Lung (tissue), 12 donors: Measurements from ENCODE around the gene TMEM114. TPM values are rescaled to one million over a fixed set of nuclear protein-coding genes. Genes with fewer than 3 reads are reported as not detected.

Experiments used
- ATAC-seq: fragments of 200-7000 bp; cut with Tn5 transposase; one replicate; pipeline ENCODE4 v1.9.1; 2020; ENCODE audit warnings: moderate number of reproducible peaks; ENCODE audit not compliant: insufficient read depth, low FRiP score
- DNase-seq, 3 donors: peaks; one replicate each; pipeline ENCODE4 v3.0.0-alpha.2; 2013 to 2017
- H3K27ac ChIP-seq, 2 donors: one replicate each; pipeline ENCODE4 v1.5.1; 2013; ENCODE audit warnings: mild to moderate bottlenecking in 2 of 2, moderate library complexity in 2 of 2, control low read depth in 1 of 2, inconsistent platforms in 1 of 2, low read depth in 1 of 2, low read length in 1 of 2
- H3K27me3 ChIP-seq, 3 donors: one replicate each; pipeline ENCODE4 v1.5.1; 2013; ENCODE audit warnings: low read length in 2 of 3; ENCODE audit not compliant: control insufficient read depth in 3 of 3, insufficient read depth in 3 of 3
- H3K36me3 ChIP-seq, 4 donors: one replicate each; pipeline ENCODE4 v1.5.1; 2013; ENCODE audit warnings: low read length in 4 of 4, mild to moderate bottlenecking in 1 of 4, moderate library complexity in 1 of 4; ENCODE audit not compliant: control insufficient read depth in 4 of 4, insufficient read depth in 4 of 4
- H3K4me1 ChIP-seq, 5 donors: one replicate each; pipeline ENCODE4 v1.5.1; 2013; ENCODE audit warnings: low read length in 5 of 5, mild to moderate bottlenecking in 2 of 5, moderate library complexity in 1 of 5; ENCODE audit not compliant: control insufficient read depth in 5 of 5, insufficient read depth in 5 of 5
- H3K4me3 ChIP-seq: one replicate; pipeline ENCODE4 v1.5.1; 2013; ENCODE audit warnings: mild to moderate bottlenecking, control low read depth, moderate library complexity
- H3K9ac ChIP-seq, 2 donors: one replicate each; pipeline ENCODE4 v1.5.1; 2013; ENCODE audit warnings: low read length in 2 of 2, control low read depth in 1 of 2; ENCODE audit not compliant: insufficient read depth in 1 of 2
- H3K9me3 ChIP-seq, 4 donors: one replicate each; pipeline ENCODE4 v1.5.1; 2013; ENCODE audit warnings: low read length in 3 of 4, mild to moderate bottlenecking in 1 of 4, moderate library complexity in 1 of 4; ENCODE audit not compliant: control insufficient read depth in 4 of 4, insufficient read depth in 3 of 4
- CTCF ChIP-seq: IDR thresholded peaks from 2 replicates; pipeline ENCODE4 v1.5.1; 2012; ENCODE audit warnings: mild to moderate bottlenecking; ENCODE audit errors: control extremely low read depth, extremely low read depth
- WGBS, 2 donors: extraction: QIAGEN DNeasy Blood & Tissue Kit; methylation state at CpG; one replicate each; pipeline ENCODE4 v1.1.7; 2013; 5-methylcytosine and 5-hydroxymethylcytosine counted together
- polyA plus RNA-seq, 2 donors: library from polyadenylated mRNA; stranded (reverse); fragments of 200-250 nt; gene quantifications; one replicate each; pipeline ENCODE4 v1.2.1, GENCODE V29; 2013
- total RNA-seq, 2 donors: library from RNA; depleted of rRNA in 1 of 2; stranded (reverse); fragments of >200 nt in 1 of 2; gene quantifications; one replicate each; pipeline ENCODE4 v1.2.1, GENCODE V29; 2014 to 2021
- donor health status: control.
- donor health status: control.
- donor health status: Bipolar disorder and iron deficiency.
- donor health status: healthy.
- donor health status: DM: yes; HTN: yes; CAD: no.

The TMEM114 gene
- total and polyA plus RNA-seq, 4 donors = not detected

DNA sequence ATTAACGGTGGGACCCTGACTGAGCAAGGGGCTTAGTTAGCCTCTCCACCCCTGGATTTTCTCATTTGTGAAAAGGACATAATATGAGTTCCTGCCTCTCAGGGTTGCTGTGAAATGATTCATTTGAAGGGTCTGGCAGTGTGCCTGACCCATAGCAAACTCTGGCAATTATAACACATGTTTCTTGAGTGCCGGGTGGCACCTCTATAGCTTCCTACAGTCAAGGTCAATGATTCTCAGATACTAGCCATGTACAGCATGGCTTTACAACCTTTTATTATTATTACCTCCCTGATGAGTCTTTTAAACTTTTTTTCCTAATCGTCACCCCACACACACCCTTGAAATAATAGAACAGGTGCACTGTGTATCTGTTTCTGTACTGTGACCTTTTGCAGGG, 42.1 kb downstream of the TMEM114 start:
- no peak overlapping the region for H3K4me3 ChIP-seq
- no peak overlapping the region for H3K9ac ChIP-seq
- DNase-seq (no peak), ATAC-seq (no peak)
- no peaks in the 10 kb centered on the region for H3K36me3 ChIP-seq
- no peak overlapping the region for H3K27ac ChIP-seq
- H3K4me1 ChIP-seq = no peaks in the 10 kb centered on the region
- H3K9me3 ChIP-seq = peaks cover 0 to 1% (median 0%) of the 10 kb centered on the region in 4 donors
- TF ChIP-seq CTCF = no peak
- WGBS, 2 donors = 66 to 79% methylated on average over 3 of the region's 3 CpGs
- peaks cover 0 to 4% (median 0%) of the 10 kb centered on the region in 3 donors for H3K27me3 ChIP-seq

DNA sequence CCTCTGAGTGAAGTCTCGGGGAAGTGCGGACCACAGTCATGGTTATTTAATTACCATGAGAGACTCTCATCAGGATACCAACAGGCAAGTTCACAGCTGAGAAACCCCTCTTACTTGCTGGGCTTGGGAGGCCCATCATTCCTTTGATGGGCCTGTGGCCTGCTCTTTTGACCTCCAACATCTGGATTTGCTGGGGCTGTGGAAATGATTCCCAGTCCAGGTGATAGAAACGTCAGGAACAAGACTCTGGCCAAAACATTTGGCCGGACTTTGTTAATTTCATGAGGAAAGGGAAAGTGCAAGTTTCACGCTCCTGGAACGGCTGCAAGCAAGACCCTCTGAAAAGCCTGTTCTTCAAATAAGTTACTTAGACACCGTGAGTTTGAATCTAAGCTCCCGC, 42.5 kb downstream of the TMEM114 start:
- WGBS, 2 donors = 68 to 78% methylated on average over 8 of the region's 8 CpGs
- Histone ChIP-seq H3K9ac (no peak overlapping the region), H3K9me3 (peaks cover 0 to 1% (median 0%) of the 10 kb centered on the region in 4 donors), H3K27me3 (peaks cover 0 to 4% (median 0%) of the 10 kb centered on the region in 3 donors), H3K36me3 (no peaks in the 10 kb centered on the region), H3K4me3 (no peak overlapping the region), H3K27ac (no peak overlapping the region), H3K4me1 (no peaks in the 10 kb centered on the region)
- no peak for ATAC-seq
- TF ChIP-seq CTCF = no peak
- DNase-seq = no peak

DNA sequence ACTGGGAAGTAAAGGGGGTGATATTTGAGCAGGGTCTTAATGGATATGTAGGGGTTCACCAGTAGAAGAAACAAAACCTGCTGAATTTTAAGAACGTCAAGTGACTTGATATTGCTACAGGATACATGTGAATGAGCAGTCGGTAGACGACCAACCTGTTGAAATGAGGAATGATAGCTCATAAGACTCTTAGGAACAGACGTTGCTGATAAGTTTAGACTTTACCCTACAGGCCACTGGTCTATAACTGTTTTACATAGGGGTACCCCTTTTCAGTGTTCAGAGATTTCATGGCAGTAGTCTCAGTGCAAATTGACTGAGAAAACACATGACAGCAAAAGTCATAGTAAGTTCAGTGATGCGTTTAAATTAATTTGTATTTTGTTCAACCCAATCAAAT, 45.9 kb downstream of the TMEM114 start:
- Histone ChIP-seq H3K36me3 (no peaks in the 10 kb centered on the region), H3K9me3 (peaks cover 0 to 1% (median 0%) of the 10 kb centered on the region in 4 donors), H3K4me3 (no peak overlapping the region), H3K27ac (no peak overlapping the region), H3K9ac (no peak overlapping the region), H3K4me1 (no peaks in the 10 kb centered on the region), H3K27me3 (peaks cover 0 to 4% (median 0%) of the 10 kb centered on the region in 3 donors)
- no peak for TF ChIP-seq CTCF
- no peak for DNase-seq
- ATAC-seq = no peak
- 66 to 83% methylated on average over 5 of the region's 5 CpGs for WGBS, 2 donors

DNA sequence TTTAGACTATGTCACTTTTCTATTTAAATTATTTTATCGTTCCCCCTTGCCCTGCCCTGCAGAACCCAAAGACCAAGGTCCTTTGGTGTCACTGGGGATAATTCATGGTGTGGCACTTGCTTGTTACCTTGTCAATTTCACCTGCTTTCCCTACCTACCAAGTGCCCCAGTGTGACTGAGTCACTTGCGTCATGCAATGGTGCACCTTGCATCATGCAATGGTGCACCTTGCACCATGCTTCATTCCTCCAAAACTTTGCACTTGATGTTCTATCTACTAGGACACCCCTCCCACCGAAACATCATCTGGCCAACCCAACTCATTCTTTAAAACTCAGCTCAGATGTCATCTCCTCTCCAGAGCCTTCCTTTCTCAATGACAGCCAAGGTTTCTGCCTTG, 47.1 kb downstream of the TMEM114 start:
- Histone ChIP-seq H3K9me3 (peaks cover 0 to 1% (median 0%) of the 10 kb centered on the region in 4 donors), H3K9ac (no peak overlapping the region), H3K36me3 (no peaks in the 10 kb centered on the region), H3K4me1 (no peaks in the 10 kb centered on the region), H3K27me3 (peaks cover 0 to 4% (median 0%) of the 10 kb centered on the region in 3 donors), H3K27ac (no peak overlapping the region), H3K4me3 (no peak overlapping the region)
- TF ChIP-seq CTCF = no peak
- DNase-seq (no peak), ATAC-seq (no peak)
- 59 to 61% methylated on average over 3 of the region's 3 CpGs for WGBS, 2 donors
